GM12878 (cell line): ENCODE data around the gene EPB41L2. TPM values are rescaled to one million over a fixed set of nuclear protein-coding genes. Genes with fewer than 3 reads are reported as not detected.

Experiments
- ATAC-seq: fragments of 200-7000 bp; cut with Tn5 transposase; 3 replicates; pipeline ENCODE4 v1.9.1; 2020; ENCODE audit warnings: mild to moderate bottlenecking, moderate library complexity
- BruUV-seq: library from RNA; stranded (reverse); fragments of 400-500 nt; replicated peaks from 2 replicates; lab custom pipeline; 2021; lab: Mats Ljungman, UMichigan
- CTCF ChIA-PET: fragments of 300-600 bp; sonication (Branson Sonifier 250); formaldehyde crosslinking; extraction: SDS; loops from one replicate; lab custom pipeline; 2021; ENCODE audit warnings: inconsistent platforms; lab: Yijun Ruan, JAX
- POLR2A ChIA-PET: fragments of 350-600 bp; formaldehyde crosslinking; extraction: SDS; loops from one replicate; lab custom pipeline; 2021; ENCODE audit warnings: inconsistent platforms; lab: Charles Lee
- RAD21 ChIA-PET: fragments of 300-600 bp; sonication (Branson Sonifier 250); formaldehyde crosslinking; loops from one replicate; lab custom pipeline; 2023; ENCODE audit warnings: antibody characterized with exemption; ENCODE audit not compliant: unreplicated experiment; lab: Charles Lee
- SMC1A ChIA-PET: fragments of 300-600 bp; sonication (Branson Sonifier 250); formaldehyde crosslinking; loops from one replicate; lab custom pipeline; 2023; ENCODE audit not compliant: unreplicated experiment, uncharacterized antibody; lab: Charles Lee
- DNase-seq: peaks from one replicate; pipeline ENCODE4 v3.0.0-alpha.2; 2011; ENCODE audit warnings: low read depth, low spot score
- FAIRE-seq: peaks from 3 replicates; lab custom pipeline; 2011; peaks lifted over from hg19 to GRCh38; lab: Jason Lieb, UNC
- H2AFZ ChIP-seq: 2 replicates; pipeline ENCODE4 v1.6.0; 2011; ENCODE audit warnings: low read depth, low read length, control low read depth; ENCODE audit not compliant: control insufficient read depth
- H3K27ac ChIP-seq: 2 replicates; pipeline ENCODE4 v1.5.1; 2011; ENCODE audit warnings: control low read depth; ENCODE audit not compliant: control insufficient read depth, insufficient read depth
- H3K27me3 ChIP-seq, 2 experiments: replicated peaks in 1 of 2; 2 replicates each; pipeline versions ENCODE4 v1.6.0 to v1.6.1; 2011; ENCODE audit warnings: low read length in 1 of 2; ENCODE audit not compliant: control insufficient read depth in 2 of 2, insufficient read depth in 2 of 2
- H3K36me3 ChIP-seq, 2 experiments: 2 replicates each; pipeline ENCODE4 v1.5.1; 2011; ENCODE audit warnings: low read length in 1 of 2; ENCODE audit not compliant: control insufficient read depth in 2 of 2, insufficient read depth in 2 of 2
- H3K4me1 ChIP-seq: 2 replicates; pipeline ENCODE4 v1.6.1; 2011; ENCODE audit warnings: mild to moderate bottlenecking, low read length, moderate library complexity, mixed read lengths; ENCODE audit not compliant: control insufficient read depth, insufficient read depth
- H3K4me2 ChIP-seq: 2 replicates; pipeline ENCODE4 v1.6.0; 2011; ENCODE audit warnings: control low read depth; ENCODE audit not compliant: control insufficient read depth, insufficient read depth
- H3K4me3 ChIP-seq: fragments of 200-600 bp; sonication (generic); 2 replicates; pipeline ENCODE4 v1.5.1; 2016
- H3K79me2 ChIP-seq: 2 replicates; pipeline ENCODE4 v1.6.0; 2011; ENCODE audit warnings: low read length; ENCODE audit not compliant: control insufficient read depth, insufficient read depth
- H3K9ac ChIP-seq: 2 replicates; pipeline ENCODE4 v1.8.0; 2011; ENCODE audit warnings: low read length, control low read depth, mixed read lengths; ENCODE audit not compliant: control insufficient read depth, insufficient read depth
- H3K9me3 ChIP-seq: replicated peaks from 3 replicates; pipeline ENCODE4 v1.5.1; 2011; ENCODE audit warnings: mild to moderate bottlenecking, low read length; ENCODE audit not compliant: control insufficient read depth, insufficient read depth
- H4K20me1 ChIP-seq: 2 replicates; pipeline ENCODE4 v1.6.0; 2011; ENCODE audit not compliant: control insufficient read depth, insufficient read depth
- BRCA1 ChIP-seq: IDR thresholded peaks from 2 replicates; pipeline ENCODE4 v1.6.1; 2011; ENCODE audit warnings: low read depth, low read length, improper control_type of control experiment
- CHD1 ChIP-seq: IDR thresholded peaks from 2 replicates; pipeline ENCODE4 v1.6.1; 2012; ENCODE audit warnings: low read depth, low read length, improper control_type of control experiment
- NR2C2 ChIP-seq: IDR thresholded peaks from 2 replicates; pipeline ENCODE4 v1.6.1; 2011; ENCODE audit warnings: borderline replicate concordance, low read depth; ENCODE audit not compliant: control insufficient read depth, insufficient read length
- NR2F1 ChIP-seq: fragments of 450-650 bp; conservative IDR thresholded peaks from 2 replicates; pipeline ENCODE4 v1.6.1; 2017; ENCODE audit warnings: mild to moderate bottlenecking
- SRF ChIP-seq, 2 experiments: IDR thresholded peaks; 2 replicates each; pipeline ENCODE4 v1.6.1; 2011; ENCODE audit warnings: low read depth in 2 of 2, low read length in 2 of 2, mild to moderate bottlenecking in 1 of 2, moderate library complexity in 1 of 2
- TCF3 ChIP-seq: IDR thresholded peaks from 2 replicates; pipeline ENCODE4 v1.6.1; 2012; ENCODE audit warnings: low read depth, mild to moderate bottlenecking, low read length, borderline replicate concordance; ENCODE audit not compliant: insufficient read depth
- ZNF24 ChIP-seq: fragments of 450-650 bp; IDR thresholded peaks from 2 replicates; pipeline ENCODE4 v1.6.1; 2017; ENCODE audit warnings: antibody characterized with exemption, mild to moderate bottlenecking
- WGBS: methylation state at CpG from one replicate; pipeline ENCODE4 v1.1.6; 2016; ENCODE audit warnings: low lambda C conversion rate; ENCODE audit not compliant: insufficient replicate concordance, insufficient coverage; ENCODE audit errors: missing lambda C conversion rate; 5-methylcytosine and 5-hydroxymethylcytosine counted together
- in situ Hi-C: fragments of 300-500 bp; cut with MboI; formaldehyde crosslinking; loops from 9 replicates; pipeline ENCODE4 v1.14.3; 2018; ENCODE audit warnings: mixed read lengths
- intact Hi-C: fragments of 100-400 bp; cut with micrococcal nuclease; formaldehyde crosslinking; loops from one replicate; pipeline ENCODE4 v1.14.2; 2022; ENCODE audit not compliant: unreplicated experiment
- polyA plus RNA-seq, 11 experiments: library from polyadenylated mRNA; depleted of rRNA in 4 of 11; unstranded in 6 of 11; stranded (reverse) in 5 of 11; fragments of >200 nt; fragmentation: Nextera tagmentation in 4 of 11; fragmentation: Illumina TruSeq in 1 of 11; extraction: Ambion mirVana in 4 of 11; extraction: Trizol in 1 of 11; gene quantifications; 1 replicate in 1 of 11; 2 replicates in 10 of 11; pipeline versions ENCODE4 v1.2.1 to v1.2.3, GENCODE V29; 2011 to 2016; ENCODE audit warnings: inconsistent platforms in 2 of 11, missing spikeins in 2 of 11, low read depth in 1 of 11
- total RNA-seq, 4 experiments: library from RNA; depleted of rRNA in 3 of 4; stranded (reverse); fragments of >200 nt in 3 of 4; fragmentation: Illumina TruSeq in 1 of 4; extraction: Trizol in 1 of 4; gene quantifications; 2 replicates each; pipeline versions ENCODE4 v1.2.1 to v1.2.3, GENCODE V29; 2013 to 2021
- TF ChIP-seq, protein P1 (sequence below): fragments of 450-650 bp; IDR thresholded peaks from 2 replicates; pipeline ENCODE4 v1.6.1; 2016; ENCODE audit warnings: mild to moderate bottlenecking, moderate library complexity, borderline replicate concordance
- TF ChIP-seq, protein P2 (sequence below): IDR thresholded peaks from 2 replicates; pipeline ENCODE4 v1.6.1; 2012; ENCODE audit warnings: low read depth, low read length, improper control_type of control experiment

Gene EPB41L2
- total and polyA plus RNA-seq, 10 of the 15 experiments (the other 5 are each of a cell fraction or from before 2014, with no cell fraction given), result 7.4 to 41.6 (median 19.0) TPM

DNA sequence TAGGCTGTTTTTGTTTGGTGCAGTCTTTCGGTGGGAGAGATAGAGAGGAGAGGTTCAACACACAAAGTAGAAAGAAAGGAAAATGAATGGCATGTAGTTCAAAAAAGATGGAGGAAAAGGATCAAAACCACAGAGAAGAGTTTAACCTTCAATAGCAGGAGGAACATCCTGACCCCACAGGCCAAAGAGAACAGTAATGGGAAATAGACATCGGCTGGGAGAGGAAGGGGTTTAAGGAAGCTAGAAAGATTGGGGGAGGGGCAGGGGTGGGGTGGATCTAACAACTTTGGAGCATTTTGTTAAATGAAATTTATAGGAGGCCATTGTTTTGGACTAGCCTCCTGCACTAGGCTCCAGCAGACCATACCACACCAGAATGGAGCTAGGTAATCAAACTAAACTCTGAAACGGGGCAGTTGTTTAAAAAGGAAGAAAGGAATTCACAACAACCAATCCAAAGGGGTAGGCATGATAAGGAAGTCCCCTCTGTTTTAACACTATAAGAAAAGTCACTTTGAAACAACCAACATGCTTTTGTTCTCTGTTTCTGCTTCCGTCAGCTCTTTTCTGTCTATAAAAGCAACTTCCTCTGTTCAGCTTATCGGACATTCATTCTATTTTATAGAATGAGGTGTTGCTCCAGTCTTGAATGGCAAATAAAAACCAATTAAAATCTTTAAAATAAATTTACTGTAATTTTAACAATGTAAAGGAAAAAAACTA, 82.6 kb downstream of the EPB41L2 start:
- Histone ChIP-seq H3K27me3 (no peaks in the 10 kb centered on the region), H3K4me3 (no peak overlapping the region), H3K4me1 (peaks cover 7% of the 10 kb centered on the region; the same call in 1 of the 2 replicates), H4K20me1 (no peaks in the 10 kb centered on the region), H3K9ac (no peak overlapping the region), H3K4me2 (no peak overlapping the region), H2AFZ (no peak overlapping the region), H3K27ac (no peak overlapping the region), H3K9me3 (peaks cover 6% of the 10 kb centered on the region; the same call in 1 of the 3 replicates), H3K79me2 (no peaks in the 10 kb centered on the region; the same call in none of the 2 replicates), H3K36me3 (no peaks in the 10 kb centered on the region; a peak in 1 of 4 replicates)
- in situ Hi-C loops, result no loop called here
- no peak for TF ChIP-seq TCF3
- no peak for TF ChIP-seq SRF (IDR thresholded peaks at IDR 0.05; ENCODE audit: low read depth in 2 of 2, low read length in 2 of 2)
- no peak for TF ChIP-seq NR2C2
- TF ChIP-seq, protein P1, sequence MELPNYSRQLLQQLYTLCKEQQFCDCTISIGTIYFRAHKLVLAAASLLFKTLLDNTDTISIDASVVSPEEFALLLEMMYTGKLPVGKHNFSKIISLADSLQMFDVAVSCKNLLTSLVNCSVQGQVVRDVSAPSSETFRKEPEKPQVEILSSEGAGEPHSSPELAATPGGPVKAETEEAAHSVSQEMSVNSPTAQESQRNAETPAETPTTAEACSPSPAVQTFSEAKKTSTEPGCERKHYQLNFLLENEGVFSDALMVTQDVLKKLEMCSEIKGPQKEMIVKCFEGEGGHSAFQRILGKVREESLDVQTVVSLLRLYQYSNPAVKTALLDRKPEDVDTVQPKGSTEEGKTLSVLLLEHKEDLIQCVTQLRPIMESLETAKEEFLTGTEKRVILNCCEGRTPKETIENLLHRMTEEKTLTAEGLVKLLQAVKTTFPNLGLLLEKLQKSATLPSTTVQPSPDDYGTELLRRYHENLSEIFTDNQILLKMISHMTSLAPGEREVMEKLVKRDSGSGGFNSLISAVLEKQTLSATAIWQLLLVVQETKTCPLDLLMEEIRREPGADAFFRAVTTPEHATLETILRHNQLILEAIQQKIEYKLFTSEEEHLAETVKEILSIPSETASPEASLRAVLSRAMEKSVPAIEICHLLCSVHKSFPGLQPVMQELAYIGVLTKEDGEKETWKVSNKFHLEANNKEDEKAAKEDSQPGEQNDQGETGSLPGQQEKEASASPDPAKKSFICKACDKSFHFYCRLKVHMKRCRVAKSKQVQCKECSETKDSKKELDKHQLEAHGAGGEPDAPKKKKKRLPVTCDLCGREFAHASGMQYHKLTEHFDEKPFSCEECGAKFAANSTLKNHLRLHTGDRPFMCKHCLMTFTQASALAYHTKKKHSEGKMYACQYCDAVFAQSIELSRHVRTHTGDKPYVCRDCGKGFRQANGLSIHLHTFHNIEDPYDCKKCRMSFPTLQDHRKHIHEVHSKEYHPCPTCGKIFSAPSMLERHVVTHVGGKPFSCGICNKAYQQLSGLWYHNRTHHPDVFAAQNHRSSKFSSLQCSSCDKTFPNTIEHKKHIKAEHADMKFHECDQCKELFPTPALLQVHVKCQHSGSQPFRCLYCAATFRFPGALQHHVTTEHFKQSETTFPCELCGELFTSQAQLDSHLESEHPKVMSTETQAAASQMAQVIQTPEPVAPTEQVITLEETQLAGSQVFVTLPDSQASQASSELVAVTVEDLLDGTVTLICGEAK, result no peak
- TF ChIP-seq NR2F1, result no peak
- TF ChIP-seq, protein P2, sequence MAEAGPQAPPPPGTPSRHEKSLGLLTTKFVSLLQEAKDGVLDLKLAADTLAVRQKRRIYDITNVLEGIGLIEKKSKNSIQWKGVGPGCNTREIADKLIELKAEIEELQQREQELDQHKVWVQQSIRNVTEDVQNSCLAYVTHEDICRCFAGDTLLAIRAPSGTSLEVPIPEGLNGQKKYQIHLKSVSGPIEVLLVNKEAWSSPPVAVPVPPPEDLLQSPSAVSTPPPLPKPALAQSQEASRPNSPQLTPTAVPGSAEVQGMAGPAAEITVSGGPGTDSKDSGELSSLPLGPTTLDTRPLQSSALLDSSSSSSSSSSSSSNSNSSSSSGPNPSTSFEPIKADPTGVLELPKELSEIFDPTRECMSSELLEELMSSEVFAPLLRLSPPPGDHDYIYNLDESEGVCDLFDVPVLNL, result no peak
- TF ChIP-seq CHD1, result no peak
- no peak for TF ChIP-seq ZNF24
- TF ChIP-seq BRCA1, result no peak
- ChIA-PET SMC1A (interaction anchor here (1.5 to 2.2 kb wide), 2 partner anchors 17 to 19 kb away, joined by 4 to 5 read pairs; no protein-coding TSS in a partner anchor), POLR2A (no interaction called here), CTCF (interaction anchor here (0.8 kb wide), 1 partner anchor 95 kb away, joined by 3 read pairs; no protein-coding TSS in a partner anchor), RAD21 (no interaction called here)
- ATAC-seq, result no peak
- peak; percentile 35 for FAIRE-seq
- intact Hi-C loops, result no loop called here
- no TSS peak for BruUV-seq
- no peak for DNase-seq
- 58% methylated on average over 5 of the region's 5 CpGs for WGBS
